A673 (cell line): ENCODE data around the gene LAMP2. TPM values are rescaled to one million over a fixed set of nuclear protein-coding genes. Genes with fewer than 3 reads are reported as not detected.

Experiments
- BruUV-seq: library from RNA; stranded (reverse); fragments of 400-500 nt; replicated peaks from 2 replicates; lab custom pipeline; 2021; lab: Mats Ljungman, UMichigan
- CTCF ChIA-PET: fragments of 300-600 bp; sonication (Branson Sonifier 250); formaldehyde crosslinking; loops from one replicate; lab custom pipeline; 2022; ENCODE audit warnings: antibody characterized with exemption; lab: Charles Lee
- POLR2A ChIA-PET: fragments of 300-600 bp; sonication (Branson Sonifier 250); formaldehyde crosslinking; loops from one replicate; lab custom pipeline; 2022; ENCODE audit warnings: antibody characterized with exemption; ENCODE audit not compliant: low non-redundant PET; lab: Charles Lee
- DNase-seq: peaks from one replicate; pipeline ENCODE4 v3.0.0-alpha.2; 2015; ENCODE audit warnings: low spot score
- H3K27ac ChIP-seq: fragments of 200-600 bp; sonication (generic); 2 replicates; pipeline ENCODE4 v1.5.1; 2016; ENCODE audit warnings: mixed run types, low read depth, mild to moderate bottlenecking, mixed read lengths, antibody characterized with exemption, low read length; ENCODE audit not compliant: poor library complexity, severe bottlenecking
- H3K27me3 ChIP-seq: fragments of 200-600 bp; sonication (generic); replicated peaks from 2 replicates; pipeline ENCODE4 v1.6.1; 2017; ENCODE audit warnings: mixed run types, low read depth, mild to moderate bottlenecking, mixed read lengths, antibody characterized with exemption, low read length; ENCODE audit not compliant: insufficient read depth, poor library complexity
- H3K36me3 ChIP-seq: fragments of 200-600 bp; sonication (generic); 2 replicates; pipeline ENCODE4 v1.6.1; 2016; ENCODE audit warnings: mixed run types, mild to moderate bottlenecking, mixed read lengths, antibody characterized with exemption, low read length; ENCODE audit not compliant: insufficient read depth, poor library complexity, severe bottlenecking
- H3K4me1 ChIP-seq: fragments of 200-600 bp; sonication (generic); 2 replicates; pipeline ENCODE4 v1.6.1; 2017; ENCODE audit warnings: mixed run types, mild to moderate bottlenecking, mixed read lengths, antibody characterized with exemption, low read length; ENCODE audit not compliant: insufficient read depth, poor library complexity, severe bottlenecking
- H3K4me3 ChIP-seq: fragments of 200-600 bp; sonication (generic); 2 replicates; pipeline ENCODE4 v1.5.1; 2016; ENCODE audit warnings: low read depth, mixed run types, mild to moderate bottlenecking, mixed read lengths, low read length; ENCODE audit not compliant: poor library complexity, severe bottlenecking
- H3K9me3 ChIP-seq: fragments of 200-600 bp; sonication (generic); 2 replicates; pipeline ENCODE4 v1.6.1; 2016; ENCODE audit warnings: mixed run types, low read depth, mild to moderate bottlenecking, mixed read lengths, antibody characterized with exemption, low read length; ENCODE audit not compliant: poor library complexity, severe bottlenecking
- EZH2 ChIP-seq: fragments of 200-600 bp; sonication (generic); IDR thresholded peaks from 2 replicates; pipeline ENCODE4 v1.6.1; 2017; ENCODE audit warnings: borderline replicate concordance, low read depth, mild to moderate bottlenecking, mixed read lengths, antibody characterized with exemption, low read length; ENCODE audit not compliant: poor library complexity, severe bottlenecking
- intact Hi-C: fragments of 100-400 bp; cut with micrococcal nuclease; formaldehyde crosslinking; loops from one replicate; pipeline ENCODE4 v1.10.0; 2022; ENCODE audit not compliant: unreplicated experiment
- total RNA-seq: library from RNA; stranded (reverse); gene quantifications from 2 replicates; pipeline ENCODE4 v1.2.3, GENCODE V29; 2021
- TF ChIP-seq, protein P1 (sequence below): fragments of 300-800, 200-600 bp; sonication (generic); conservative IDR thresholded peaks from 2 replicates; pipeline ENCODE4 v1.5.1; 2017; ENCODE audit warnings: low read depth, mild to moderate bottlenecking, antibody characterized with exemption, low read length, moderate library complexity, mixed read lengths

LAMP2 gene
- total RNA-seq, 1 experiment from 2014 or later: 61.0 TPM

GRCh38 chrX:120429776-120430540 lies 39.1 kb downstream of the LAMP2 start:
- Histone ChIP-seq H3K36me3 (no peaks in the 10 kb centered on the region), H3K4me3 (no peak overlapping the region), H3K4me1 (no peaks in the 10 kb centered on the region), H3K27me3 (no peaks in the 10 kb centered on the region), H3K9me3 (no peaks in the 10 kb centered on the region), H3K27ac (no peak overlapping the region)
- TF ChIP-seq, protein P1, sequence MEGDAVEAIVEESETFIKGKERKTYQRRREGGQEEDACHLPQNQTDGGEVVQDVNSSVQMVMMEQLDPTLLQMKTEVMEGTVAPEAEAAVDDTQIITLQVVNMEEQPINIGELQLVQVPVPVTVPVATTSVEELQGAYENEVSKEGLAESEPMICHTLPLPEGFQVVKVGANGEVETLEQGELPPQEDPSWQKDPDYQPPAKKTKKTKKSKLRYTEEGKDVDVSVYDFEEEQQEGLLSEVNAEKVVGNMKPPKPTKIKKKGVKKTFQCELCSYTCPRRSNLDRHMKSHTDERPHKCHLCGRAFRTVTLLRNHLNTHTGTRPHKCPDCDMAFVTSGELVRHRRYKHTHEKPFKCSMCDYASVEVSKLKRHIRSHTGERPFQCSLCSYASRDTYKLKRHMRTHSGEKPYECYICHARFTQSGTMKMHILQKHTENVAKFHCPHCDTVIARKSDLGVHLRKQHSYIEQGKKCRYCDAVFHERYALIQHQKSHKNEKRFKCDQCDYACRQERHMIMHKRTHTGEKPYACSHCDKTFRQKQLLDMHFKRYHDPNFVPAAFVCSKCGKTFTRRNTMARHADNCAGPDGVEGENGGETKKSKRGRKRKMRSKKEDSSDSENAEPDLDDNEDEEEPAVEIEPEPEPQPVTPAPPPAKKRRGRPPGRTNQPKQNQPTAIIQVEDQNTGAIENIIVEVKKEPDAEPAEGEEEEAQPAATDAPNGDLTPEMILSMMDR: no peak
- TF ChIP-seq EZH2: no peak
- ChIA-PET POLR2A (no interaction called here), CTCF (no interaction called here)
- DNase-seq: no peak
- intact Hi-C loops: no loop called here
- no TSS peak for BruUV-seq

DNA sequence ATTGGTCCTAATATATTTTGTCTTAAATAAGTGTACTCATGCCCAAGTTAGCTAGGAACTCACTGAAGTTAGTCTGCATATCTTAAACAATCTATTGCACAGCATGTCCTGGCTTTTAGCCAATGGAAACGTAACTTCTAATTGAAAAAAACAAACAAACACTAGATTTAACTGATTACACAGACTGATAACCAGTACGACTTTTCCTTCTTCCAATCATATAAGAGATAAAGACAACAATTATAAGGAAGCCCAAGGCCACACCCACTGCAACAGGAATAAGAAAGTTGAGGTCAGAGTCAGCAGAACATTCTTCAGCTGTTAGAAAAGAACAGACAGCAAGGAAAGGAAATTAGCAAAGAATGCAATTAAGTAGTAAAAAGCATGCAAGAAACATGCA lies 40.8 kb downstream of the LAMP2 start:
- TF ChIP-seq EZH2: no peak
- TF ChIP-seq, protein P1: no peak
- no peaks in the 10 kb centered on the region for H3K9me3 ChIP-seq
- DNase-seq: peak; percentile 15
- intact Hi-C loops: no loop called here
- no peaks in the 10 kb centered on the region for H3K36me3 ChIP-seq
- no peaks in the 10 kb centered on the region for H3K27me3 ChIP-seq
- ChIA-PET CTCF (no interaction called here), POLR2A (no interaction called here)
- no TSS peak for BruUV-seq
- H3K4me3 ChIP-seq: no peak overlapping the region
- H3K27ac ChIP-seq: no peak overlapping the region
- no peaks in the 10 kb centered on the region for H3K4me1 ChIP-seq

- Histone ChIP-seq H3K27ac (no peak overlapping the region), H3K4me3 (no peak overlapping the region), H3K36me3 (no peaks in the 10 kb centered on the region), H3K27me3 (no peaks in the 10 kb centered on the region), H3K4me1 (no peaks in the 10 kb centered on the region), H3K9me3 (no peaks in the 10 kb centered on the region)
- intact Hi-C loops: no loop called here
- DNase-seq: no peak
- CTCF ChIA-PET: interaction anchor here (0.5 kb wide), 1 partner anchor 9 kb away, joined by 5 read pairs; no protein-coding TSS in a partner anchor
- no TSS peak for BruUV-seq
- no peak for TF ChIP-seq EZH2
- TF ChIP-seq, protein P1: no peak
- POLR2A ChIA-PET: no interaction called here
Measured at GRCh38 chrX:120426599-120426998, 42.5 kb downstream of the LAMP2 start.
